ENCODE data around the gene CRACR2A.

CRACR2A gene

DNA sequence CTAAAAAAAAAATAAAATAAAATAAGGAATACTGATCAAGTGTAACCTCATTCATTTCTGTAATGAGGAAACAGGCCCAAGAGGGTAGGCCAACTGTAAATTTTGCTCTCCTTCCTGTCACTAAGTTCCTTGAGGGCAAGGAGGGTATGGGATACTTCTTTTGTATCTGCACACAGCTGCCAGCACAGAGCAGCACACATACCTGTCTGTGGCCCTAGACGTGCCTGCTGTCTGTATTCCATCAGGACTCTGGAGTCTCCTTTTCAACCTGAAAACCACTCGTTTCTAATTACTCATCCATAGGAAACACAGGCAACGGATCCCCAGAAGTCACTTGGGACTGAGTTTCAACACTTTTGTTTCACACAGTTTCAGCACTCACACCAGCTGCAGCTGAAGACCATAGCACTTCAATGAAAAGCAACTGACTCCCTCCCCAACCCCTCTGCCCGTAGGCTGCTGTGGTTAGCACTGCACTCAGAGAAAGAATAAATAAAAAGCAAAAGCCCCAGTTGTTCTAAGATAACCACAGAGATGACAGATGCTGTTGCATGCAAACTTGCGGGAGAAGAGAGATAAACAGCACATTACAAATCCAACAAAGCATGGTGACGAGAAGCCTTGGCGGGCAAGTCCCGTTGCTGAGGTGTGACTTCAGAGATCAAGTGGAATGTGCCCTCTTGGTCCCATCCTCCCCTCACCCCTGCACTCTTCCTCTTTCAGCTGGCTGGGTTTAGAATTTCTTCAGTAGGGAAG lies 24.9 kb downstream of the CRACR2A start:
- peak; percentile 37 for DNase-seq (ENCODE audit: low read depth)
- TF ChIP-seq, protein P1, sequence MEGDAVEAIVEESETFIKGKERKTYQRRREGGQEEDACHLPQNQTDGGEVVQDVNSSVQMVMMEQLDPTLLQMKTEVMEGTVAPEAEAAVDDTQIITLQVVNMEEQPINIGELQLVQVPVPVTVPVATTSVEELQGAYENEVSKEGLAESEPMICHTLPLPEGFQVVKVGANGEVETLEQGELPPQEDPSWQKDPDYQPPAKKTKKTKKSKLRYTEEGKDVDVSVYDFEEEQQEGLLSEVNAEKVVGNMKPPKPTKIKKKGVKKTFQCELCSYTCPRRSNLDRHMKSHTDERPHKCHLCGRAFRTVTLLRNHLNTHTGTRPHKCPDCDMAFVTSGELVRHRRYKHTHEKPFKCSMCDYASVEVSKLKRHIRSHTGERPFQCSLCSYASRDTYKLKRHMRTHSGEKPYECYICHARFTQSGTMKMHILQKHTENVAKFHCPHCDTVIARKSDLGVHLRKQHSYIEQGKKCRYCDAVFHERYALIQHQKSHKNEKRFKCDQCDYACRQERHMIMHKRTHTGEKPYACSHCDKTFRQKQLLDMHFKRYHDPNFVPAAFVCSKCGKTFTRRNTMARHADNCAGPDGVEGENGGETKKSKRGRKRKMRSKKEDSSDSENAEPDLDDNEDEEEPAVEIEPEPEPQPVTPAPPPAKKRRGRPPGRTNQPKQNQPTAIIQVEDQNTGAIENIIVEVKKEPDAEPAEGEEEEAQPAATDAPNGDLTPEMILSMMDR (IDR thresholded peaks at IDR 0.05; ENCODE audit: control insufficient read depth, insufficient read depth, low read depth, low read length, missing control alignments), result no peak
- no peak overlapping the region for H3K4me3 ChIP-seq (ENCODE audit: control insufficient read depth, low read depth, low read length)

DNA sequence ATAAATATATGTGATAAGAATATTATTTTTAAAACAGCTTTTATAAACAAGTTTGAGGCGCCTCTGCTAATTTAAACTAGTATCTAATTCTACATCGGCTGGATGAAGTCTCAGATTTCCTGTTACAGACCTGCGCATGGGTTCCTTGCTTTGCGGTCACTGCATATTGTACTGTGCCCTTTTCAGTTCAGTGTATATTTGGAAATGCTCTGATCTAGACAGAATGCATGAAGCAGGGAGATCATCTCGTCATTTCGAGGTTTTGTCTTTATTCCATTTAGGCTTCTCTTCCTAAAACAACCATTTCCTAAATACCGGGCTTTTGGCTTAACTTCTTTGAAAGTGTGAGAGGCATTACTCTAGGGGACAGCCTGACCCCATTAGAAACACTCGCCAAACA lies 25.6 kb downstream of the CRACR2A start:
- TF ChIP-seq, protein P1 (IDR thresholded peaks at IDR 0.05; ENCODE audit: control insufficient read depth, insufficient read depth, low read depth, low read length, missing control alignments), result no peak
- no peak overlapping the region for H3K4me3 ChIP-seq (ENCODE audit: control insufficient read depth, low read depth, low read length)
- no peak for DNase-seq (ENCODE audit: low read depth)

DNA sequence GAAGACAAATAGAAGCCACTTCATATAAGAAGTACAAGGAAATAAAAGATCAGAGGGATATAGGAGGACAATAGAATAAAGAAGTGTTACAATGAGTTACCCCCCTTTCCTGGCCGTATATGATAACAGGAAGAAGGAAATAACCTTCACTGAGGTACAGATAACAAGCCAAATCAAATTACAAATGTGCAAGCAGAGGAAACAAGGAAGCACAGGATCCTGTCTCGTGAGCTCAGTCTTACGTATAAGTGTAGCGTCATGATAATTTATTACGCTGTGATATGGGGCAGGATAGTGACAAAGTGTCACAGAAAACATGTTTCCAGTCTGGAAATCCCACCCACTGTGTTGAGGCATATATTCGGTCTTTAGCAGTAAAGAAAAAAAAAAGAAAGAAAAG lies 26.5 kb downstream of the CRACR2A start:
- DNase-seq (ENCODE audit: low read depth), result no peak
- TF ChIP-seq, protein P1 (IDR thresholded peaks at IDR 0.05; ENCODE audit: control insufficient read depth, insufficient read depth, low read depth, low read length, missing control alignments), result no peak

DNA sequence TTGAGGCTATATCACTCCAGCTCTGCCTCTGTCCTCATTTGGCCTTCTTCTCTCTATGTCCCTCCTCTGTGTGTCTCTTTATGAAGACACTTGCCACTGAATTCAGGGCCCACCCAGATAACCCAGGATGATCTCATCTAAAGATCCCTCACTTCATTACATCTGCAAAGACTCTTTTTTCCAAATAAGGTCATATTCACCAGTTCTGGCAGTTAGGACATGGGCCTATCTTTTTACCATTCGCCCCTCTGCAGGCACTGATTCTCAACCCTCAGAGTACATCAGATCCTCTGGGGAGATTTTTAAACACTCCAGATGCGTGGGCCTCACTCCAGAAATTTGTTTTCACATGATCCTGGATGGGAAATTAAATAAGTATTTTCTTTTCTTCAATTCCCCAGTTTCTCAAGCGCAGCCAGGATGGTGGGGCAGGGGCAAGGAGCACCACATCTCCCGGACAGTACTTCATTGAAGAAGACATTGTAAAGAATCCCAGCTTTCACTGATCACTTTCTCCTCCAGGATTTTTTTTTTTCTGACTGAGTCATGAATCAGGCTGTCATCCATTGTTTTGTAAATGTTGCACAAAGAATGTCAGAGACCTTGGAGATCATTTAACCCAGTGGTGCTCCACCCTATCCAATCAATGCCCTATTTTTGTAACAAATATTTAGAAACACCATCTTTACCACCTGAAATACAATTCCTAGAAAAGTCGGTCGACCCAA lies 27.4 kb downstream of the CRACR2A start:
- TF ChIP-seq, protein P1 (IDR thresholded peaks at IDR 0.05; ENCODE audit: control insufficient read depth, insufficient read depth, low read depth, low read length, missing control alignments), result no peak
- DNase-seq (ENCODE audit: low read depth), result no peak
- no peak overlapping the region for H3K4me3 ChIP-seq (ENCODE audit: control insufficient read depth, low read depth, low read length)

More for the DNA sequence above, 26.5 kb downstream of the CRACR2A start:
- no peak overlapping the region for H3K4me3 ChIP-seq (ENCODE audit: control insufficient read depth, low read depth, low read length)

- TF ChIP-seq, protein P1 (IDR thresholded peaks at IDR 0.05; ENCODE audit: control insufficient read depth, insufficient read depth, low read depth, low read length, missing control alignments), result no peak
- no peak for DNase-seq (ENCODE audit: low read depth)
- H3K4me3 ChIP-seq (ENCODE audit: control insufficient read depth, low read depth, low read length), result no peak overlapping the region
These were observed 28.7 kb downstream of the CRACR2A start for GRCh38 chr12:3723916-3724805.

DNA sequence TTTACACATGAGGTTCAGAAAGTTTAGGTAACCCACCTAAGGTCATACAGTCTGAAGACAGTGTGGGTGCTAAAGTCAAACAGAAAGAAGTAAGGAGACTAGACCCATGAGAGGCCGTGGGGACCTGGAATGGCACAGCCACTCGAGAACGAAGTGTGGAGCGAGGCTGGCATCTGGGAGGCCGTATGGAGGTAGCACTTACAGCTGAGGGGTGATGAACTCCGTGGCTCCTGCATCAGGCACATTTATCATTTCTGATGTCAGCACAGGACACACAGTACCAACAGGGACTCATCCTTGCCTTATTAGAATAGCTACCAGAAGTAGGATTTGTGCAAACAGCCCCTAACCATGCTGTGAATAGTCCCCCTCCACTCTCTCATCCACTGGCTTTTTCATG lies 30.5 kb downstream of the CRACR2A start:
- no peak for DNase-seq (ENCODE audit: low read depth)
- TF ChIP-seq, protein P1 (IDR thresholded peaks at IDR 0.05; ENCODE audit: control insufficient read depth, insufficient read depth, low read depth, low read length, missing control alignments), result no peak
- no peak overlapping the region for H3K4me3 ChIP-seq (ENCODE audit: control insufficient read depth, low read depth, low read length)
